ENCODE measurements around the gene KIAA1671. TPM values are rescaled to one million over a fixed set of nuclear protein-coding genes. Genes with fewer than 3 reads are reported as not detected.
"Not testable (repeated sequence)": the region's sequence is repeated elsewhere in the genome, so short reads cannot be mapped to it uniquely, and the experiment has no call there.

KIAA1671 gene
- total RNA-seq, result 57.1 and 62.1 TPM in 2 replicates
- long read RNA-seq, partial matches to known transcripts, result 2 of 23 reads
- long read RNA-seq, other reads (novel, unspliced or antisense), result 21 of 23 reads

DNA sequence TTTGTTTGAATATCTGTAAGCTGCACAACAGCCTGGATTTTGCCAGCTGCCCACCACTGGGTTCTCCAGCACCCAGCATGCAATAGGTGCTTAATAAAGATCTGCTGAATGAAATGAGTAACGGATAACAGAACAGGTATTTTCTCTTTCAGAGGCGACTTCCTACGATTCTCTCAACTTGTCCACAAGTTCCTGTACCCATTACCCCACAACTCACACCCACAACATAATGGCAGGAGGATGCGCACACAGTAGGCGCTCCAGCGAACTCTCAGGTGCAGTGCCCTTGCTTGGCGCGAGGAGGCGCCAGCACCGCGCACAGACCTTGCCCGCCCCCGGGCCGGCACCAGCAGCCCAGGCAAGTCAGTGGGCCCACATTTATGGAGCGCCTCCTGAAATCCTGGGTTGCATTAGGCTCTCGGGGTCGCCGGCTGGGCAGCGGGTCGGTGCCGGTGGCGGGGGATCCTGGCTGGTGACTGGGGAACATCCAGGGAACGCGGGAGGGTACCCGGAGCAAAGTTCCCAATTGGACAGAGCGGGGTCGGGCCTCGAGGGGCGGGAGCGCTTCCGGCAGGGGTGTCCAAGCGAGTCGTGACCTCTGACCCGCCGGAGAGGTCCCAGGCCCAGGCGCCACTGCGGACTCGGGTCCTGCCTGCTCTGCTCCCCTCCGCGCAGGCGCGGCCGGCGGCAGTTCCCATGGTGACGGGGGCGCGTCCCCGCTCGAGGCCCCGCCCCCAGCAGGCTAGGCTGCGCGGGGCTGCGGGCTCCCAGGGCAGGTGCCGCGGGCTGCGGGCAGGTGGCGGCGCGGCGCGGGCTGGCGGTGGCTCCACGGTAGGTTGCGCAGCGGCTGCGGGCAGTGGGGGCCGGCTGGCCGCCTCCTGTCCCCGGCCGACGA lies at the start of gene KIAA1671:
KIAA1671 (plus strand) TSS at position 775 of the 895 bp plus-strand sequence. CDS start 75,284 bp downstream, outside the sequence.
- no peaks in the 10 kb centered on the region for H3K27me3 Mint-ChIP-seq
- DNase-seq (ENCODE audit: low spot score, unreplicated experiment), result peak; percentile 98
- H3K4me1 Mint-ChIP-seq (ENCODE audit: low read depth), result peaks cover 34% of the 10 kb centered on the region
- TF ChIP-seq, protein P1, sequence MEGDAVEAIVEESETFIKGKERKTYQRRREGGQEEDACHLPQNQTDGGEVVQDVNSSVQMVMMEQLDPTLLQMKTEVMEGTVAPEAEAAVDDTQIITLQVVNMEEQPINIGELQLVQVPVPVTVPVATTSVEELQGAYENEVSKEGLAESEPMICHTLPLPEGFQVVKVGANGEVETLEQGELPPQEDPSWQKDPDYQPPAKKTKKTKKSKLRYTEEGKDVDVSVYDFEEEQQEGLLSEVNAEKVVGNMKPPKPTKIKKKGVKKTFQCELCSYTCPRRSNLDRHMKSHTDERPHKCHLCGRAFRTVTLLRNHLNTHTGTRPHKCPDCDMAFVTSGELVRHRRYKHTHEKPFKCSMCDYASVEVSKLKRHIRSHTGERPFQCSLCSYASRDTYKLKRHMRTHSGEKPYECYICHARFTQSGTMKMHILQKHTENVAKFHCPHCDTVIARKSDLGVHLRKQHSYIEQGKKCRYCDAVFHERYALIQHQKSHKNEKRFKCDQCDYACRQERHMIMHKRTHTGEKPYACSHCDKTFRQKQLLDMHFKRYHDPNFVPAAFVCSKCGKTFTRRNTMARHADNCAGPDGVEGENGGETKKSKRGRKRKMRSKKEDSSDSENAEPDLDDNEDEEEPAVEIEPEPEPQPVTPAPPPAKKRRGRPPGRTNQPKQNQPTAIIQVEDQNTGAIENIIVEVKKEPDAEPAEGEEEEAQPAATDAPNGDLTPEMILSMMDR (IDR thresholded peaks at IDR 0.05; ENCODE audit: unreplicated experiment), result peak; percentile 89
- no peaks in the 10 kb centered on the region for H3K9me3 Mint-ChIP-seq (ENCODE audit: low read depth)
- peaks cover 2% of the 10 kb centered on the region for H3K36me3 Mint-ChIP-seq (ENCODE audit: insufficient read depth)
- H3K4me3 Mint-ChIP-seq (ENCODE audit: low read depth), result peak within 1 kb of the TSS; percentile 94
- peak within 1 kb of the TSS; percentile 99 for H3K27ac Mint-ChIP-seq

DNA sequence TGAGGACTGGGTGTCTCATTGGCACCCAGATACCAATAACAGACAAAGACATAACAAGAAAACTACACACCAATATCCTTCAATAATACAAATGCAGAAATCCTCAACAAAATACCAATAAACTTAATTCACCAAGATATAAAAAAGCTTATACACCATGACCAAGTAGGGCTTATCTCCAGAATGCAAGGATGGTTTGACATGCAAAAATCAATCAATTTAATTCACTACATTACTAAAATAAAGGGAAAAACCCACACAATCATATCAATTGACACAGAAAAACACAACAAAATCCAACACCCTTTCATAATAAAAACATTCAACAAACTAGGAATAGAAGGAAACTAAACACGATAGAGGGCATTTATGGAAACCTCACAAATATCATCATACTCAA lies 46.6 kb upstream of the KIAA1671 start:
- TF ChIP-seq, protein P1 (IDR thresholded peaks at IDR 0.05; ENCODE audit: unreplicated experiment), result no peak
- Mint-ChIP-seq H3K27ac (no peak overlapping the region), H3K4me3 (ENCODE audit: low read depth) (no peak overlapping the region), H3K4me1 (ENCODE audit: low read depth) (no peaks in the 10 kb centered on the region), H3K27me3 (no peaks in the 10 kb centered on the region), H3K9me3 (ENCODE audit: low read depth) (peaks cover 19% of the 10 kb centered on the region), H3K36me3 (ENCODE audit: insufficient read depth) (peaks cover 19% of the 10 kb centered on the region)
- no peak for DNase-seq (ENCODE audit: low spot score, unreplicated experiment)

DNA sequence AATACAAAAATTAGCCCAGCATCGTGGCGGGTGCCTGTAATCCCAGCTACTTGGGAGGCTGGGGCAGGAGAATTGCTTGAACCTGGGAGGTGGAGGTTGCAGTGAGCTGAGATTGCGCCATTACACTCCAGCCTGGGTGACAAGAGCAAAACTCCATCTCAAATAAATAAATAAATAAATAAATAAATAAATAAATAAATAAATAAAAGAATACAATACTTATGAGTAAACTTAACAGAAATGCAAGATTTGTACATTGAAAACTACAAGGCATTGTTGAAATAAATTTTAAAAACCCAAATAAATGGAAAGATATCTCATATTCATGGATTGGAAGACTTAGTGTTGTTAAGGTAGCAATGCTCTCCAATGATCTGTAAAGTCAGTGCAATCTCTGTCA lies 45.4 kb upstream of the KIAA1671 start:
- not testable (repeated sequence) for H3K4me1 Mint-ChIP-seq (ENCODE audit: low read depth); H3K4me3 Mint-ChIP-seq (ENCODE audit: low read depth); DNase-seq (ENCODE audit: low spot score, unreplicated experiment); H3K27me3 Mint-ChIP-seq; H3K27ac Mint-ChIP-seq
- Mint-ChIP-seq H3K9me3 (ENCODE audit: low read depth) (peaks cover 19% of the 10 kb centered on the region), H3K36me3 (ENCODE audit: insufficient read depth) (peaks cover 19% of the 10 kb centered on the region)

DNA sequence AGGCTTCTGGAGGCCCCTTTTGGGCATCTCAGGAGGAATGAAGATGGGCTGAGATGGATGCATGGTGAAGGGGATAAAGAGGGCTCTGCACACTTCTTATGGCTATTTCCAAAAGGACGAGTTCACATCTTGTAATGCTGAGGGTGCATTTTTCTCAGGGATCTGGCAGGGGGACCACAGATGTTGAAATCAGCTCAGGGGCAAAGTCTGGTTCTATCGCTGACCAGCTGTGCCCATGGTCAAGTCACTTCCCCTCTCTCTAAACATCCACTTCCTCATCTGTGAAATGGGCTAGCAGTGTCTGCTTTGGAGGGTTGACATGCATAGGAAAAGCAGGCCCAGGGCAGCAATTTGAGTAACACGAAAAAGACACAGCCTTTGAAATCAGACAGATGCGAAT lies 32.5 kb upstream of the KIAA1671 start:
- H3K27ac Mint-ChIP-seq, result no peak overlapping the region

DNA sequence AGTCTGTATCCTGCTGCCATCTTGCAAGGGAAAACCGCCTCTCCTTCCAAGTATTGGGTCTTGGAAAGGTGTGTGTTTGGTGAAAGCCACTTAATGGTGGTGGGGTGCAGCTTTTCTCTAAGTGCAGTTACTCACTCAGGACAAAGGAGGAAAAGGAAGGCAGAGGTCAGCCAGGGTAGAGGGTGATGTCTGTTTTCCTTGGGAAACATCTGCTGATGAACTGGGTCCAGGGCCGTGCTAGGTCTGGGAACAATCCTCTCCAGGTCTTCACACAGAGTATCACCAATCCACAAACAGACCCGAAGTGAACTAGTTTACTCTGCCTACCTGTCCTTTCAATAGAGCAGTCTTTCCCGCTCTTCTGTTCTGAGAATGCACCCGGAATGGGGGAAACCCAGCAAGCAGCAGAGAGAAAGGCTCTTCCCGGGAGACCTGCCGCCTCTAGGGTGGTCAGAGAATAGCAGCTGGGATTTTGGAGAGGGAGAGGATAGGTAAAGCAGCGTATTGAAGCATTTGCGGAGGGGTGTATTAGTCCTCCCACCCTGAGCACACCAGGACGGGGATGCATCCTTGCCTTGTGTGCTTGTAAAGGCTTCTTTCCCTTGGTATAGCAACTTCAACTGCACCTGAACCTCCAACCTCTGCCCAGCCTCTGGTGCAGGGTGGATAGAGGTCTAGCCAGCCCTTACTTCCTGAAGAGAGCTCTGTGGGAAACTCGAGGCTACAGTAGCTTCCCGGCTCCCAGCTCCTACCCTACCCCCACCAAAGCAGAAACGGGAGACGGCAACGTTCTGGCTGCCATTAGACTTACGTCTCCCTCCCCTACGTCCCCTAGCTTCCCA lies 26.7 kb upstream of the KIAA1671 start:
- no peaks in the 10 kb centered on the region for H3K4me1 Mint-ChIP-seq (ENCODE audit: low read depth)
- H3K9me3 Mint-ChIP-seq (ENCODE audit: low read depth), result peaks cover 4% of the 10 kb centered on the region
- H3K4me3 Mint-ChIP-seq (ENCODE audit: low read depth), result no peak overlapping the region
- H3K27me3 Mint-ChIP-seq, result peaks cover 6% of the 10 kb centered on the region
- H3K36me3 Mint-ChIP-seq (ENCODE audit: insufficient read depth), result no peaks in the 10 kb centered on the region
- no peak for DNase-seq (ENCODE audit: low spot score, unreplicated experiment)
- TF ChIP-seq, protein P1 (IDR thresholded peaks at IDR 0.05; ENCODE audit: unreplicated experiment), result no peak
- no peak overlapping the region for H3K27ac Mint-ChIP-seq

More for the DNA sequence above, 32.5 kb upstream of the KIAA1671 start:
- TF ChIP-seq, protein P1 (IDR thresholded peaks at IDR 0.05; ENCODE audit: unreplicated experiment), result no peak
- no peak for DNase-seq (ENCODE audit: low spot score, unreplicated experiment)
- Mint-ChIP-seq H3K4me3 (ENCODE audit: low read depth) (no peak overlapping the region), H3K36me3 (ENCODE audit: insufficient read depth) (peaks cover 3% of the 10 kb centered on the region), H3K27me3 (no peaks in the 10 kb centered on the region), H3K9me3 (ENCODE audit: low read depth) (no peaks in the 10 kb centered on the region), H3K4me1 (ENCODE audit: low read depth) (no peaks in the 10 kb centered on the region)
